ENCODE measurements around the gene SLC17A7. TPM values are rescaled to one million over a fixed set of nuclear protein-coding genes. Genes with fewer than 3 reads are reported as not detected.

The SLC17A7 gene
- total and polyA plus RNA-seq, 2 of the 8 experiments (the other 6 are each of a cell fraction or from before 2014, with no cell fraction given): 2.7 to 3.0 TPM

DNA sequence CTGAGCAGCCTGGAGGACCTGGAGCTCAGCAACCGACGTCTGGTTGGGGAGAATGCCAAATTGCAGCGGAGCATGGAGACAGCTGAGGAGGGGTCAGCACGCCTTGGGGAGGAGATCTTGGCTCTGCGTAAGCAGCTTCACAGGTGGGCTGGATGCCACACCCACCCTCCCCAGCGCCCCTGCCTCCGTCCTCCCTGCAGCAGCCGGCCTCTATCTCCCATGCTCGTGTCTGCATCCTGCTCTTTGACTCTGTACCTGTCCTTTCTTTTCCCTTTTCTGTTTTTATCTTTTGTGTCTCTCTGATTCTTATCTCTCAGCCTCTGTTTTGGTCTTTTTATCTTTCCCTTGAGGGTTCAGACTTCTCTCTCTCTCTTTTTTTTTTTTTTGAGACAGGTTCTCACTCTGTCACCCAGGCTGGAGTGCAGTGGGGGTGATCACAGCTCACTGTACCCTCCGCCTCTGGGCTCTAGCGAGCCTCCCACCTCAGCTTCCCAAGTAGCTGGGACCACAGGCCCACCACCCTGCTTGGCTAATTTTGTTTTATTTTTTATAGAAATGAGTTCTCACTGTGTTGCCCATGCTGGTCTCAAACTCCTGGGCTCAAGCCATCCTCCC, 43.2 kb downstream of the SLC17A7 start:
- H3K4me3 ChIP-seq (ENCODE audit: extremely low read depth in 1 of 4, insufficient read depth in 2 of 4, low read depth in 3 of 4, low read length in 4 of 4): no peak overlapping the region
- no peak overlapping the region for H2AK5ac ChIP-seq (ENCODE audit: low read depth, low read length)
- no peak overlapping the region for H2AFZ ChIP-seq (ENCODE audit: low read length)
- ChIA-PET POLR2A (ENCODE audit: partially characterized antibody) (interaction anchor here (0.5 to 2.0 kb wide), 5 partner anchors 20 to 94 kb away, joined by 3 to 6 read pairs (median 3); partner anchors contain the start of gene PIH1D1), CTCF (ENCODE audit: partially characterized antibody) (interaction anchor here (1.2 to 10.4 kb wide), 3 partner anchors 17 to 32 kb away, joined by 3 to 291 read pairs (median 13); no protein-coding TSS in a partner anchor)
- H3K18ac ChIP-seq (ENCODE audit: extremely low read depth, low read length): no peak overlapping the region
- 0 out of 2 replicates have a peak overlapping the region, but pooled peaks have one; percentile 8 for H2BK15ac ChIP-seq (ENCODE audit: low read length)
- H3K36me3 ChIP-seq (ENCODE audit: control insufficient read depth in 2 of 4, insufficient read depth in 4 of 4, low read length in 3 of 4): no peaks in the 10 kb centered on the region
- WGBS, 2 experiments (ENCODE audit: extremely low coverage in 1 of 2, insufficient coverage in 1 of 2, insufficient read length in 1 of 2, insufficient replicate concordance in 2 of 2, low coverage in 1 of 2, low lambda C conversion rate in 2 of 2, missing lambda C conversion rate in 1 of 2): 71% methylated on average over 8 of the region's 11 CpGs; no CpG with 5 or more reads in 1 of the 2 experiments
- no peak overlapping the region for H2BK120ac ChIP-seq (replicated peaks; ENCODE audit: low read depth, low read length)
- no peak overlapping the region for H4K91ac ChIP-seq (replicated peaks; ENCODE audit: insufficient read length, low read length)
- no peaks in the 10 kb centered on the region for H3K27me3 ChIP-seq (replicated peaks in 1 of 4; ENCODE audit: control insufficient read depth in 3 of 4, extremely low read depth in 1 of 4, insufficient read depth in 3 of 4, low read length in 3 of 4)
- DNase-seq (ENCODE audit: low read depth in 1 of 2, low spot score in 2 of 2): no peak
- H2BK20ac ChIP-seq (ENCODE audit: low read length): peak overlapping the region; percentile 34; the same call in 1 of the 2 replicates
- no peaks in the 10 kb centered on the region for H3K9me3 ChIP-seq (ENCODE audit: insufficient read depth in 2 of 2, low read depth in 1 of 2, low read length in 1 of 2)
- TF ChIP-seq POLR2A (IDR thresholded peaks at IDR 0.05; ENCODE audit: control extremely low read depth in 1 of 2, low read depth in 2 of 2, low read length in 2 of 2) (no peak), RAD21 (IDR thresholded peaks at IDR 0.05 in 1 of 2, conservative IDR thresholded peaks at IDR 0.05 in 1 of 2; ENCODE audit: low read depth in 2 of 2, low read length in 2 of 2) (no peak), CHD1 (IDR thresholded peaks at IDR 0.05; ENCODE audit: low read depth, low read length) (no peak), SIN3A (conservative IDR thresholded peaks at IDR 0.05 in 1 of 2, IDR thresholded peaks at IDR 0.05 in 1 of 2; ENCODE audit: low read depth in 1 of 2, low read length in 2 of 2) (no peak), ASH2L (IDR thresholded peaks at IDR 0.05; ENCODE audit: low read length) (no peak), SIX5 (IDR thresholded peaks at IDR 0.05; ENCODE audit: low read depth, low read length) (no peak), CREB1 (IDR thresholded peaks at IDR 0.05) (no peak), EGR1 (IDR thresholded peaks at IDR 0.05; ENCODE audit: borderline replicate concordance, low read depth, low read length) (no peak), POLR2AphosphoS5 (IDR thresholded peaks at IDR 0.05; ENCODE audit: low read depth, low read length) (no peak), RXRA (IDR thresholded peaks at IDR 0.05; ENCODE audit: insufficient read depth, low read depth, low read length) (no peak), SP1 (IDR thresholded peaks at IDR 0.05; ENCODE audit: low read depth, low read length) (no peak), TEAD4 (IDR thresholded peaks at IDR 0.05; ENCODE audit: low read depth, low read length) (no peak), HDAC6 (IDR thresholded peaks at IDR 0.05; ENCODE audit: low read depth, low read length) (no peak), RNF2 (IDR thresholded peaks at IDR 0.05; ENCODE audit: borderline replicate concordance, low read depth, low read length, missing control alignments, poor library complexity, severe bottlenecking) (no peak)
- H3K4ac ChIP-seq (replicated peaks; ENCODE audit: insufficient read length, low read depth, low read length): no peak overlapping the region
- no peaks in the 10 kb centered on the region for H3K79me2 ChIP-seq (ENCODE audit: control insufficient read depth in 1 of 2, insufficient read depth in 2 of 2, low read length in 2 of 2)
- no peak overlapping the region for H2BK5ac ChIP-seq (ENCODE audit: low read depth, low read length)
- H3K14ac ChIP-seq (ENCODE audit: insufficient read length): no peak overlapping the region
- no peak overlapping the region for H4K5ac ChIP-seq (ENCODE audit: insufficient read length, low read depth, low read length)
- no peak overlapping the region for H3K4me2 ChIP-seq (ENCODE audit: insufficient read depth in 1 of 2, low read depth in 2 of 2, low read length in 2 of 2)
- no peak overlapping the region for H3K27ac ChIP-seq (ENCODE audit: low read depth, low read length)
- no peak for FAIRE-seq
- H3K4me1 ChIP-seq (replicated peaks in 1 of 4; ENCODE audit: control insufficient read depth in 3 of 4, insufficient read depth in 4 of 4, low read length in 3 of 4): peaks cover 0 to 19% (median 9%) of the 10 kb centered on the region in 4 experiments; a peak in 3 of 7 replicates
- no peaks in the 10 kb centered on the region for H4K20me1 ChIP-seq (replicated peaks in 1 of 2; ENCODE audit: control insufficient read depth in 1 of 2, insufficient read depth in 2 of 2, low read length in 2 of 2)
- peak overlapping the region; percentile 80; the same call in 1 of the 2 replicates for H2BK12ac ChIP-seq (ENCODE audit: low read depth, low read length)
- H4K8ac ChIP-seq (ENCODE audit: extremely low read depth, insufficient read depth, low read length): no peak overlapping the region
- H3K56ac ChIP-seq (replicated peaks; ENCODE audit: insufficient read length, low read depth, low read length): no peak overlapping the region
- no peaks in the 10 kb centered on the region for H3K23me2 ChIP-seq (ENCODE audit: low read depth, low read length)
- no peak overlapping the region for H3K23ac ChIP-seq (ENCODE audit: insufficient read length)
- no peaks in the 10 kb centered on the region for H3K79me1 ChIP-seq (ENCODE audit: low read depth, low read length)
- no peak overlapping the region; a peak in 1 of 7 replicates for H3K9ac ChIP-seq (replicated peaks in 1 of 4; ENCODE audit: extremely low read depth in 1 of 4, low read depth in 3 of 4, low read length in 3 of 4)
